ENCODE data around the gene ROBO1.

The ROBO1 gene

GRCh38 chr3:78863306-78864203 is 904.2 kb downstream of the ROBO1 start:
- DNase-seq = no peak

- no peak for DNase-seq
Observed at GRCh38 chr3:78861156-78861555, 906.6 kb downstream of the ROBO1 start.

- no peak for DNase-seq
Observed at GRCh38 chr3:78860567-78860966, 907.2 kb downstream of the ROBO1 start.

DNA sequence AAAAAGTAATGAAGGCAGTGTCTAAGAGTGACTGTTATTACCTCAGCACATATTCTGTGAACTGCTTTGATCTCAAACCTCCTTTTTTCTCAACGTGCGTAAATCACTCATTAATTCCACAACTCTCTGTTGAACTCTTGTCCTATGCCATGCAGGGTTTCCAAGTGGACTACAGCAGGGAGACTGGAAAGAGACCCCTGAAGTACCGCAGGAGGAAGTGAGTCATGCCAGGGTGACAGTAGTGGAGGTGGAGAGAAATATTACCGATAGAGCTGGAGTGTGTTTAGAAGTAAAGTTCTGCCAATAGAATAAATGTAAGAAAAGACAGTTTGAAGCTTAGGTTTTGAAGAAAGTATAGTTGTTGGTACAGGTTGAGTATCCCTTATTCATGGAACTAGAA is 908.9 kb downstream of the ROBO1 start:
- DNase-seq = no peak

DNA sequence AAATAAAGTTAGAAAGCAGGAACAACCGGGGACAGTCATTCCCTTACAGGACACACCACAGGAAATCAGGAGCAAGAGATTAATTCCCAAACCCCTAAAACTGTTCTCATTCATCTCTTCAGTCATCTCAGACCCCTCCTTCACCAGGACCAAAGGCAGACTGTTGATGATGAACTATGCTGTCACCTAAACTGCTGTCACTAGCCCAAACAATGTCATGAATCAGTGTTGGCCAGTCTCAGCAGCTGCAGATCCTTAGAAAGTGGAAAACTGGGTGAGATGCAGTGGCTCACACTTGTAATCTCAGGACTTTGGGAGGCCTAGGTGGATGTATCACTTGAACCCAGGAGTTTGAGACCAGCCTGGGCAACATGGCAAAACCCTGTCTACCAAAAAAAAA is 909.6 kb downstream of the ROBO1 start:
- DNase-seq = peak; percentile 37

DNA sequence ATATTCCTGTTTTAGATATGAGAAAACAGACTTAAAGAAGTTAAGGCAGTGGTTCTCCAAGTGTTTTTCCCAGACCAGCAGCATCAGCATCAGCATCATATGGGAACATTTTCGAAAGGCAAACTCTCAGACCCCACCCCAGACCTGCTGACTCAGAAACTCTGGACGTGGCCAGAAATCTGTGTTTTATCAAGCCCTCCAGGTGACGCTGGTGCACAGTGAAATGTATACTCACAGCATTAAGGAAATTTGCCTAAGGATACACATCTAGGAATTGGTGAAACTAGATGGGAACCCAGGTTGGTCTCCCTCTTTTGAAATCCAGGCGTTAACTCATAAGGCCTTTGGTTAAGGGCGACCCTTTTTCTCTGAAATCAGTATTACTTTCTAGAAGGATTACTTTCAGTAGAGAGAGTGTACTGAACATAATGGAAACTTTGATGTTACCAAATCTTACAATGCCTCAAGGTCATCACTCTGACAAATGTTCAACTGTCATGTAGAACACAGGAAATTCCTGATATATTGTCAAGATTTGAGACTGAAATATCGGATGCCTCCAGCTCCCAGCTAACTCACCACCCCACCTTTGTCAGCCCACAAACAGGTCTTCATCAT is 910.2 kb downstream of the ROBO1 start:
- peak; percentile 91 for DNase-seq

- DNase-seq = no peak
Observed at GRCh38 chr3:78856164-78856563, 911.6 kb downstream of the ROBO1 start.

- DNase-seq = peak; percentile 52
Observed at GRCh38 chr3:78855190-78855589, 912.6 kb downstream of the ROBO1 start.

GRCh38 chr3:78848392-78849288 is 919.2 kb downstream of the ROBO1 start:
- DNase-seq = peak; percentile 50

DNA sequence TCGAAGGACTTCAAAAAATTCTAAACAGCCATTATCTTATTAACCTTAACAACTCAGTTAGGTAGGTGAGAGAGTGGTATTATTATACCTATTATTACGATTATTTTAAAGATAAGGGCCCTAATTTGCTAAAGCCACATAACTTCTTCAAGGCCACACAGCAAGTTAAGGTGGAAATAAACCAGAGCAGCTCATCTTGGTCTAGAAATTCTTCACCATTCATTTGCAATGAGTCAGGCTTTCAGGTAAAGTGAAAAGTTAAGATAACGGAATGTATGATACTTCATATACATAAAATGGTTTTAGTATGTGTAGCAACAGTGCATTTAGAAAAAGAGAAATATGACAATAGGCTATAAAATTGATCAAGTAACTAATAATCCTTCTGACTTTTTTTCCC is 920.2 kb downstream of the ROBO1 start:
- DNase-seq = no peak

- no peak for DNase-seq
Observed at GRCh38 chr3:78847203-78847602, 920.6 kb downstream of the ROBO1 start.

DNA sequence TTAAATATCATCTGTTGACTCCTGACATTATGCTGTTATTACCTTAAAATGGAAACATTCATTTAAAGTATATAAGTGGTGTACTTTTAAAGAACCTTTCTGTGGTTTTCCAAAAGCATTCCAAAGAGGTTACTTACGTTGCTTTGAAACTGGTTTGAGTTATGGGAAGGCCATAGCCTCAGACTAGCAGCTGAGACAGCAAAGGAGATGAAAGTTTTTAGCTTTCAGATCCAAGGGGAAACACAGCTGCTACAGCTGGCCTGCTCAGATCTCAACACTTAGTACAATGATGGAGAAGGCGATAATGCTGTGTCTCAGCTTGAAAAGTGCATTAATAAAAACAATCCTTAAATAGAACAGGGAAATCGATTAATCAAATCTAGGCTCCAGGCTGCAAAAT is 921.1 kb downstream of the ROBO1 start:
- peak; percentile 22 for DNase-seq

GRCh38 chr3:78845605-78846004 is 922.2 kb downstream of the ROBO1 start:
- DNase-seq = peak; percentile 50

- DNase-seq = peak; percentile 60
Observed at GRCh38 chr3:78844307-78844706, 923.5 kb downstream of the ROBO1 start.

DNA sequence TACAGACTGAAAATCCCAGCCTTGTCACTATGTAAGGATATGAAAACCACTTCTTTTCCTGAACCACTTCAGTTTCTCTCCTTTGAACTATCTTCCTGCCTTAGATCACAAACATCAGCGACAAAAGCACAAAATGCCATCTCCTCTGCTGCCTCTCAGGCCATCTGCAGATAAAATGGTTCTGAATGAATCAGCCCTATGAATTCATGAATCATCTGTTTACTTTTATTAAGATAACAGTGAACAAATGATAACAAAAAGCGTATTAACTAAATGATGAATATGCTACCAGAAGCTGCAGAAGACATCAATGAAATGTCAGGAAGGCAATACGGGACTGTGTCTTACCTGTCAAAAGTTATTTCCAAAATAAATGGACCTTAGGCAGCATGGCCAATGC is 928.1 kb downstream of the ROBO1 start:
- DNase-seq = peak; percentile 35

DNA sequence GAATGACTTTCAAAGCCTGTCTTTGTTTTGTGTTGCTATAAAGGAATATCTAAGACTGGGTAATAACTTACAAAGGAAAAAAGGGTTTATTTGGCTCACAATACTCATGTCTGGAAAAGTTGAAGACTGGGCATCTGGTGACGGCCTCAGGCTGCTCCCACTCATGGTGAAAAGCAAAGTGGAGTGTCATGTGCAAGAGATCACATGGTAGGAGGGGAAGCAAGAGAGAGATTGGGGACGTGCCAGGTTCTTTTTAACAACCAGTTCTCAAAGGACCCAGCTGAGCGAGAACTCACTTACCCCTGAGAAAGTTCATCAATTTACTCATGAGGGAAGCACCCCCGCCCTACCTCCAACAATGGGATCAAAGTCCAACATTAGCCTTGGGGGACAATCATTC is 929.4 kb downstream of the ROBO1 start:
- DNase-seq = peak; percentile 86

GRCh38 chr3:78834910-78835309 is 932.9 kb downstream of the ROBO1 start:
- DNase-seq = no peak

DNA sequence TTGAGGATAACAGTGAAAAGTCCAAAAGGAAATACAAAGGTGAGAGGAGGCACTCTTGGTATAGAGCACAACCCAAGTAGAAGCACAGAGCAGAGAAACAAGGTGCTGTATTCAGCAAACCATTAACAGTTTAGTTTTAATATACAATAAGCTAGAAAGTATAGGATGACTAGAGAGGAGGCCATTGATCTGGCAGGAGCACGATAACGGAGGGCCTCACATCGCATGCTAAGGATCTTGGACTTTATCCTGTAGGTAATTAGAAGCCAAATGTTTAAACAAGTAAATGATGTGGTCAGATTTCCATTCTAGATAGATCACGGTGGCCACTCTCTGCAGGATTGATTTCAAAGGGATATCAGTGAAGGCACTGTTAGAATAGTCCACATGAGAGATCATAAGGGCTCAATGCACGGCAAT is 935.0 kb downstream of the ROBO1 start:
- peak; percentile 71 for DNase-seq

DNA sequence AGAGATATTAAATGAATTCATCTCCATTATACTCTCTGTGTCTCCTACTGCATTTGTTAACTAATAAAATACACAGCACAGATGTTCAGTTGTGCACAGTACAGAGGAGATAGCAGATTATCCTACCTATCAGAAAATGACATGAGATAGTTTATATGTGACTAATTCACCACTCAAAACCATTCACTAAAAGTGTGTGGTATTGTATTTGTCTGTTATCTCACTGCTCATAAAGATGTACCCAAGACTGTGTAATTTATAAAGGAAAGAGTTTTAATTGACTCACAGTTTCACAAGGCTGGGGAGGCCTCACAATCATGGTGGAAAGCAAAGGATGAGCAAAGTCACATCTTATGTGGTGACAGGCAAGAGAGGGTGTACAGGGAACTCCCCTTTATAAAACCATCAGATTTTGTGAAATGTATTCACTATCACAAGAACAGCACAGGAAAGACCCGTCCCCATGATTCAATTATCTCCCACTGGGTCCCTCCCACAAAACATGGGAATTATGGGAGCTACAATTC is 936.3 kb downstream of the ROBO1 start:
- DNase-seq = no peak

- no peak for DNase-seq
Observed at GRCh38 chr3:78830470-78830869, 937.3 kb downstream of the ROBO1 start.

DNA sequence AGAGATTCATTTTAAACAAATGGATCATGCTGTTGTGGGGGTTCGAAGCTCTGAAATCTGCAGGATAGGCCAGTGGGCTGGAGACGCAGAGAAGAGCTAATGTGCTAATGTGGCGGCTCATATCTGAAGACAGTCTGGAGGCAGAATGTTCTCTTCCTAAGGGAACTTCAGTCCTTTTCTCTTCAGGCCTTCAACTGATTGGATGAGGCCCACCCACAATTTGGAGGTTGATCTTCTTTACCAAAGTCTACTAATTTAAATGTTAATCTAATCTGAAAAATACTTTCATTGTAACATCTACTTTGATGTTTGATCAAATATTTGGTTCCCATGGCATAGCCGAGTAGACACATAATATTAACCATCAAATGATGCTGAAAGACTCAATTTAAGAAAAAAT is 940.2 kb downstream of the ROBO1 start:
- no peak for DNase-seq

DNA sequence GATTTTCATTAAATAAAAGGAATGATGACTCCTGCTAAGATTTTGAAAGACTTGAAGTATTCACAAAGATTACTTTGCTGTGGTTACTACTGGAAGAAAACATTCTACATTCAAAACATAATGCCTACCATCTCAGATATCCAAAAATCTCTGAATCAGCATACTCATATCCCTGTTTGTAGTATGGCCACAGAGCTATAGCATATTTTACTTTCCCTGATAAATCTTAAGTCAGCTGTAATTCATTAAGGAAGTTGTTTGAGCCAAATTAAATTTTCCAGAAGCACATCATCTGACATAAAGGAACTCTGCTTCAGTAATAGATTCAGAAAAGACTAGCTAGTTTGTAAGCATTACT is 942.0 kb downstream of the ROBO1 start:
- DNase-seq = no peak
